Erythroblast (primary cell): ENCODE data around the gene WDR1.

Source experiments
- GATA1 ChIP-seq: IDR thresholded peaks from 2 replicates; pipeline ENCODE4 v1.6.1; 2011; ENCODE audit warnings: low read depth, mild to moderate bottlenecking, control low read depth, low read length, moderate library complexity
- POLR2A ChIP-seq: IDR thresholded peaks from 2 replicates; pipeline ENCODE4 v1.6.1; 2011; ENCODE audit warnings: mild to moderate bottlenecking, low read length

DNA sequence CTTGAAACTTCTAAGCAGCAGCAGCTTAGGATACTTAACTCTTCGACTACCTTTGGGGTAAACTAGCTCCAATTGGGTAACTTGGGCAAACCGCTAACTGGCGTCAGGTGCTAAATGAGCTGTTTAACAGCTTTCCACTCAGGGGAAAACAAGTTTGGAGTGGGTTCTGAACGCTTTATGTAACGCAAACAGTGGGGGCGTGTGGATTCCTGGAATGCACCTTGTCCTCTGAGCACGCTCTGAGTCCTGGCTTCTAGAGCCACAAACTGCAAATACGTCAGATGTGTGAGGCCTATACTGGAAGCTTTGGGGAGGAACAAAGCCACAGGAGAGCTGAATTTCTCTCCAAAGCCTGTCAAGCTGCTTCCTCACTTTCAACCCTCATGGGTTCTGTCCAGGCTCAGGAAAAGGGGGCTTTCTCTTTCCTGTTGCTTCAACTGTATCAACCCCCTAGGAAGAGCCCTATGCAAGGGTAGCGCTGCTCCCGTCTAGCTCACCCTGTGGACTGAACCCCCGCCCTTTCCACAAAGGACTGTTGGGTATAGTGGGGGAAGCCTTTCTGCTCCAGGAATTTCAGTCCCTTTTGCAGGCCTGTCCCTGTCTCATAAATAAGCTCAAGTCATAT, 4.5 kb upstream of the WDR1 start:
- TF ChIP-seq POLR2A (no peak), GATA1 (no peak)
